ENCODE data around the gene DGCR6L. TPM values are rescaled to one million over a fixed set of nuclear protein-coding genes. Genes with fewer than 3 reads are reported as not detected.
"Not testable (repeated sequence)": the region's sequence is repeated elsewhere in the genome, so short reads cannot be mapped to it uniquely, and the experiment has no call there.

Gene DGCR6L
- total RNA-seq = 12.4 and 16.2 TPM in 2 replicates

- Mint-ChIP-seq H3K27ac (peak within 1 kb of the TSS; percentile 65), H3K4me1 (peaks cover 30% of the 10 kb centered on the region), H3K36me3 (ENCODE audit: low read depth) (peaks cover 2% of the 10 kb centered on the region), H3K4me3 (peak within 1 kb of the TSS; percentile 89), H3K27me3 (no peaks in the 10 kb centered on the region), H3K9me3 (no peaks in the 10 kb centered on the region)
- TF ChIP-seq CTCF (IDR thresholded peaks at IDR 0.05) = no peak
- ChIA-PET CTCF (interaction anchor here (0.5 kb wide), 1 partner anchor 98 kb away, joined by 3 read pairs; no protein-coding TSS in a partner anchor), POLR2A (interaction anchor here (1.0 to 1.1 kb wide), 3 partner anchors 21 to 188 kb away, joined by 3 to 4 read pairs (median 3); no protein-coding TSS in a partner anchor)
- ATAC-seq (ENCODE audit: low read depth) (peak; percentile 90), DNase-seq (peak; percentile 97)
- intact Hi-C loops (cut with micrococcal nuclease) = loop anchor here (1.0 to 2.0 kb wide), 2 partner anchors 21 to 203 kb away; partner anchors contain the start of gene TRMT2A
These were observed at the start of gene DGCR6L for GRCh38 chr22:20319745-20320658. Gene DGCR6L, minus strand, starts transcription at chr22:20320060. Its CDS starts 72 bp downstream, at chr22:20319988.

GRCh38 chr22:20368875-20369274, 49.0 kb upstream of the DGCR6L start:
- H3K9me3 Mint-ChIP-seq; CTCF ChIA-PET; ATAC-seq (ENCODE audit: low read depth): not testable (repeated sequence)

GRCh38 chr22:20366841-20367240, 47.0 kb upstream of the DGCR6L start:
- intact Hi-C loops (cut with micrococcal nuclease); DNase-seq; H3K27ac Mint-ChIP-seq; H3K36me3 Mint-ChIP-seq (ENCODE audit: low read depth); H3K9me3 Mint-ChIP-seq; ATAC-seq (ENCODE audit: low read depth); POLR2A ChIA-PET; CTCF ChIA-PET; H3K4me1 Mint-ChIP-seq; H3K4me3 Mint-ChIP-seq: not testable (repeated sequence)
- peaks cover 15% of the 10 kb centered on the region for H3K27me3 Mint-ChIP-seq

More at GRCh38 chr22:20368875-20369274, 49.0 kb upstream of the DGCR6L start:
- H3K27ac Mint-ChIP-seq; intact Hi-C loops (cut with micrococcal nuclease); H3K36me3 Mint-ChIP-seq (ENCODE audit: low read depth); POLR2A ChIA-PET; H3K4me3 Mint-ChIP-seq; DNase-seq; H3K4me1 Mint-ChIP-seq: not testable (repeated sequence)
- H3K27me3 Mint-ChIP-seq = peaks cover 18% of the 10 kb centered on the region

GRCh38 chr22:20364335-20365260, 44.7 kb upstream of the DGCR6L start:
- ATAC-seq (ENCODE audit: low read depth); CTCF ChIA-PET: not testable (repeated sequence)

GRCh38 chr22:20362403-20362802, 42.5 kb upstream of the DGCR6L start:
- ATAC-seq (ENCODE audit: low read depth); DNase-seq; H3K27me3 Mint-ChIP-seq; H3K4me3 Mint-ChIP-seq; intact Hi-C loops (cut with micrococcal nuclease); H3K27ac Mint-ChIP-seq; H3K4me1 Mint-ChIP-seq; POLR2A ChIA-PET; H3K9me3 Mint-ChIP-seq; CTCF ChIA-PET; H3K36me3 Mint-ChIP-seq (ENCODE audit: low read depth): not testable (repeated sequence)

More at GRCh38 chr22:20364335-20365260, 44.7 kb upstream of the DGCR6L start:
- H3K4me1 Mint-ChIP-seq; H3K36me3 Mint-ChIP-seq (ENCODE audit: low read depth); DNase-seq; H3K4me3 Mint-ChIP-seq; intact Hi-C loops (cut with micrococcal nuclease); H3K9me3 Mint-ChIP-seq; H3K27ac Mint-ChIP-seq; POLR2A ChIA-PET: not testable (repeated sequence)
- peaks cover 15% of the 10 kb centered on the region for H3K27me3 Mint-ChIP-seq

GRCh38 chr22:20361752-20362229, 41.9 kb upstream of the DGCR6L start:
- ATAC-seq (ENCODE audit: low read depth); H3K36me3 Mint-ChIP-seq (ENCODE audit: low read depth); H3K27ac Mint-ChIP-seq; POLR2A ChIA-PET; H3K4me3 Mint-ChIP-seq; CTCF ChIA-PET; DNase-seq; H3K9me3 Mint-ChIP-seq; H3K4me1 Mint-ChIP-seq; intact Hi-C loops (cut with micrococcal nuclease); H3K27me3 Mint-ChIP-seq: not testable (repeated sequence)

GRCh38 chr22:20360866-20361751, 41.2 kb upstream of the DGCR6L start:
- H3K4me3 Mint-ChIP-seq; DNase-seq; H3K27ac Mint-ChIP-seq; H3K9me3 Mint-ChIP-seq; CTCF ChIA-PET; H3K36me3 Mint-ChIP-seq (ENCODE audit: low read depth); H3K27me3 Mint-ChIP-seq; POLR2A ChIA-PET; H3K4me1 Mint-ChIP-seq; intact Hi-C loops (cut with micrococcal nuclease); ATAC-seq (ENCODE audit: low read depth): not testable (repeated sequence)

- H3K36me3 Mint-ChIP-seq (ENCODE audit: low read depth); H3K9me3 Mint-ChIP-seq; POLR2A ChIA-PET; H3K4me1 Mint-ChIP-seq; H3K27ac Mint-ChIP-seq; ATAC-seq (ENCODE audit: low read depth); H3K27me3 Mint-ChIP-seq; DNase-seq; CTCF ChIA-PET; H3K4me3 Mint-ChIP-seq; intact Hi-C loops (cut with micrococcal nuclease): not testable (repeated sequence)
These were observed 40.4 kb upstream of the DGCR6L start for GRCh38 chr22:20360261-20360660.

GRCh38 chr22:20358503-20359239, 38.8 kb upstream of the DGCR6L start:
- H3K27ac Mint-ChIP-seq; H3K4me1 Mint-ChIP-seq; H3K27me3 Mint-ChIP-seq; ATAC-seq (ENCODE audit: low read depth); H3K9me3 Mint-ChIP-seq; POLR2A ChIA-PET; intact Hi-C loops (cut with micrococcal nuclease); CTCF ChIA-PET; DNase-seq; H3K4me3 Mint-ChIP-seq; H3K36me3 Mint-ChIP-seq (ENCODE audit: low read depth): not testable (repeated sequence)
